WTC11 (cell line): ENCODE data around the gene EGFL8. TPM values are rescaled to one million over a fixed set of nuclear protein-coding genes. Genes with fewer than 3 reads are reported as not detected.

ENCODE experiments used
- ATAC-seq: fragments of 200-7000 bp; cut with Tn5 transposase; 2 replicates; pipeline ENCODE4 v1.10.0; 2021; ENCODE audit warnings: mild to moderate bottlenecking, moderate library complexity
- CTCF ChIA-PET: fragments of 300-600 bp; sonication (Branson Sonifier 250); formaldehyde crosslinking; loops from one replicate; lab custom pipeline; 2021; ENCODE audit warnings: antibody characterized with exemption; lab: Charles Lee
- POLR2A ChIA-PET: fragments of 350-600 bp; sonication (Branson Sonifier 250); formaldehyde crosslinking; loops from one replicate; lab custom pipeline; 2021; ENCODE audit warnings: antibody characterized with exemption; lab: Charles Lee
- DNase-seq: peaks from one replicate; pipeline ENCODE4 v3.0.0; 2021; ENCODE audit warnings: low spot score
- H3K27ac Mint-ChIP-seq: 2 replicates; pipeline ENCODE4 v1.8.0; 2021; ENCODE audit warnings: mixed read lengths
- H3K27me3 Mint-ChIP-seq: 2 replicates; pipeline ENCODE4 v1.8.0; 2021; ENCODE audit warnings: low read depth, mild to moderate bottlenecking, moderate library complexity, mixed read lengths
- H3K36me3 Mint-ChIP-seq: 2 replicates; pipeline ENCODE4 v1.8.0; 2021; ENCODE audit warnings: mixed read lengths
- H3K4me1 Mint-ChIP-seq: 2 replicates; pipeline ENCODE4 v1.8.0; 2022; ENCODE audit warnings: mixed read lengths
- H3K4me3 Mint-ChIP-seq: 2 replicates; pipeline ENCODE4 v1.8.0; 2021; ENCODE audit warnings: mild to moderate bottlenecking, moderate library complexity, mixed read lengths
- H3K9me3 Mint-ChIP-seq: 2 replicates; pipeline ENCODE4 v1.8.0; 2021; ENCODE audit warnings: mixed read lengths
- ESRRA ChIP-seq: sonication (generic); formaldehyde crosslinking; IDR thresholded peaks from 2 replicates; pipeline ENCODE4 v1.8.1; 2022; ENCODE audit warnings: mild to moderate bottlenecking, missing genetic modification reagents, borderline replicate concordance
- JAZF1 ChIP-seq: fragments of 250-450 bp; sonication (Bioruptor Pico); IDR thresholded peaks from 2 replicates; pipeline ENCODE4 v1.9.0; 2021; ENCODE audit warnings: moderate library complexity, mild to moderate bottlenecking, inconsistent platforms
- JUN ChIP-seq: sonication (generic); formaldehyde crosslinking; IDR thresholded peaks from 2 replicates; pipeline ENCODE4 v1.8.0; 2023; ENCODE audit warnings: mild to moderate bottlenecking, missing genetic modification reagents
- NR2C2 ChIP-seq: sonication (generic); formaldehyde crosslinking; IDR thresholded peaks from 2 replicates; pipeline ENCODE4 v1.8.0; 2022; ENCODE audit warnings: mild to moderate bottlenecking, missing genetic modification reagents
- OVOL2 ChIP-seq: fragments of 250-450 bp; sonication (Bioruptor Pico); IDR thresholded peaks from 2 replicates; pipeline ENCODE4 v1.9.0; 2021; ENCODE audit warnings: mild to moderate bottlenecking, borderline replicate concordance
- ZNF263 ChIP-seq: sonication (generic); formaldehyde crosslinking; IDR thresholded peaks from 2 replicates; pipeline ENCODE4 v1.8.1; 2022; ENCODE audit warnings: low read depth, mild to moderate bottlenecking, moderate library complexity, missing genetic modification reagents
- ZNF317 ChIP-seq: sonication (generic); formaldehyde crosslinking; IDR thresholded peaks from 2 replicates; pipeline ENCODE4 v1.8.1; 2023; ENCODE audit warnings: low read depth, mild to moderate bottlenecking, moderate library complexity, missing genetic modification reagents, borderline replicate concordance
- total RNA-seq: library from RNA; stranded (reverse); gene quantifications from 3 replicates; pipeline ENCODE4 v1.2.3, GENCODE V29; 2021
- TF ChIP-seq, protein P1 (sequence below): fragments of 250-450 bp; sonication (Bioruptor Pico); IDR thresholded peaks from 2 replicates; pipeline ENCODE4 v1.9.0; 2021; ENCODE audit warnings: mild to moderate bottlenecking, borderline replicate concordance
- TF ChIP-seq, protein P2 (sequence below): sonication (generic); formaldehyde crosslinking; IDR thresholded peaks from 2 replicates; pipeline ENCODE4 v1.8.0; 2023; ENCODE audit warnings: missing genetic modification reagents, mild to moderate bottlenecking, borderline replicate concordance
- TF ChIP-seq, protein P3 (sequence below): sonication (generic); formaldehyde crosslinking; IDR thresholded peaks from 2 replicates; pipeline ENCODE4 v1.8.0; 2022; ENCODE audit warnings: mild to moderate bottlenecking, missing genetic modification reagents
- TF ChIP-seq, protein P4 (sequence below): sonication (generic); formaldehyde crosslinking; IDR thresholded peaks from 2 replicates; pipeline ENCODE4 v1.8.0; 2022; ENCODE audit warnings: mild to moderate bottlenecking, missing genetic modification reagents
- TF ChIP-seq, protein P5 (sequence below): sonication (generic); formaldehyde crosslinking; IDR thresholded peaks from 2 replicates; pipeline ENCODE4 v1.8.1; 2023; ENCODE audit warnings: mild to moderate bottlenecking, missing genetic modification reagents, borderline replicate concordance

EGFL8 gene
- total RNA-seq, 1 experiment from 2014 or later: 17.5 TPM

DNA sequence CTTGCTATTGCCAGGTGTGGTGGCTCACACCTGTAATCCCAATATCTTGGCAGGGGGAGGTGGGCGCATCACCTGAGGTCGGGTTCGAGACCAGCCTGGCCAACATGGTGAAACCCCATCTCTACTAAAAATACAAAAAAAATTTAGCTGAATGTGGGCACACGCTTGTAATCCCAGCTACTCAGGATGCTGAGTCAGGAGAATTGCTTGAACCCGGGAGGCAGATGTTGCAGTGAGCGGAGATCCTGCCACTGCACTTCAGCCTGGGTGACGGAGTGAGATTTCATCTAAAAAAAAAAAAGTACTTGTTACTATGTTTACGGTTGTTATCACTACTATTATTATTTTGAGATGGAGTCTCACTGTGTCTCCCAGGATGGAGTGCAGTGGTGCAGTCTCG lies 7.5 kb upstream of the EGFL8 start (continued):
- TF ChIP-seq, protein P1, sequence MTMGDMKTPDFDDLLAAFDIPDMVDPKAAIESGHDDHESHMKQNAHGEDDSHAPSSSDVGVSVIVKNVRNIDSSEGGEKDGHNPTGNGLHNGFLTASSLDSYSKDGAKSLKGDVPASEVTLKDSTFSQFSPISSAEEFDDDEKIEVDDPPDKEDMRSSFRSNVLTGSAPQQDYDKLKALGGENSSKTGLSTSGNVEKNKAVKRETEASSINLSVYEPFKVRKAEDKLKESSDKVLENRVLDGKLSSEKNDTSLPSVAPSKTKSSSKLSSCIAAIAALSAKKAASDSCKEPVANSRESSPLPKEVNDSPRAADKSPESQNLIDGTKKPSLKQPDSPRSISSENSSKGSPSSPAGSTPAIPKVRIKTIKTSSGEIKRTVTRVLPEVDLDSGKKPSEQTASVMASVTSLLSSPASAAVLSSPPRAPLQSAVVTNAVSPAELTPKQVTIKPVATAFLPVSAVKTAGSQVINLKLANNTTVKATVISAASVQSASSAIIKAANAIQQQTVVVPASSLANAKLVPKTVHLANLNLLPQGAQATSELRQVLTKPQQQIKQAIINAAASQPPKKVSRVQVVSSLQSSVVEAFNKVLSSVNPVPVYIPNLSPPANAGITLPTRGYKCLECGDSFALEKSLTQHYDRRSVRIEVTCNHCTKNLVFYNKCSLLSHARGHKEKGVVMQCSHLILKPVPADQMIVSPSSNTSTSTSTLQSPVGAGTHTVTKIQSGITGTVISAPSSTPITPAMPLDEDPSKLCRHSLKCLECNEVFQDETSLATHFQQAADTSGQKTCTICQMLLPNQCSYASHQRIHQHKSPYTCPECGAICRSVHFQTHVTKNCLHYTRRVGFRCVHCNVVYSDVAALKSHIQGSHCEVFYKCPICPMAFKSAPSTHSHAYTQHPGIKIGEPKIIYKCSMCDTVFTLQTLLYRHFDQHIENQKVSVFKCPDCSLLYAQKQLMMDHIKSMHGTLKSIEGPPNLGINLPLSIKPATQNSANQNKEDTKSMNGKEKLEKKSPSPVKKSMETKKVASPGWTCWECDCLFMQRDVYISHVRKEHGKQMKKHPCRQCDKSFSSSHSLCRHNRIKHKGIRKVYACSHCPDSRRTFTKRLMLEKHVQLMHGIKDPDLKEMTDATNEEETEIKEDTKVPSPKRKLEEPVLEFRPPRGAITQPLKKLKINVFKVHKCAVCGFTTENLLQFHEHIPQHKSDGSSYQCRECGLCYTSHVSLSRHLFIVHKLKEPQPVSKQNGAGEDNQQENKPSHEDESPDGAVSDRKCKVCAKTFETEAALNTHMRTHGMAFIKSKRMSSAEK (CRISPR knock-in tag): no peak
- TF ChIP-seq OVOL2 (no peak), ESRRA (CRISPR knock-in tag) (no peak), ZNF263 (CRISPR knock-in tag) (no peak)
- TF ChIP-seq, protein P2, sequence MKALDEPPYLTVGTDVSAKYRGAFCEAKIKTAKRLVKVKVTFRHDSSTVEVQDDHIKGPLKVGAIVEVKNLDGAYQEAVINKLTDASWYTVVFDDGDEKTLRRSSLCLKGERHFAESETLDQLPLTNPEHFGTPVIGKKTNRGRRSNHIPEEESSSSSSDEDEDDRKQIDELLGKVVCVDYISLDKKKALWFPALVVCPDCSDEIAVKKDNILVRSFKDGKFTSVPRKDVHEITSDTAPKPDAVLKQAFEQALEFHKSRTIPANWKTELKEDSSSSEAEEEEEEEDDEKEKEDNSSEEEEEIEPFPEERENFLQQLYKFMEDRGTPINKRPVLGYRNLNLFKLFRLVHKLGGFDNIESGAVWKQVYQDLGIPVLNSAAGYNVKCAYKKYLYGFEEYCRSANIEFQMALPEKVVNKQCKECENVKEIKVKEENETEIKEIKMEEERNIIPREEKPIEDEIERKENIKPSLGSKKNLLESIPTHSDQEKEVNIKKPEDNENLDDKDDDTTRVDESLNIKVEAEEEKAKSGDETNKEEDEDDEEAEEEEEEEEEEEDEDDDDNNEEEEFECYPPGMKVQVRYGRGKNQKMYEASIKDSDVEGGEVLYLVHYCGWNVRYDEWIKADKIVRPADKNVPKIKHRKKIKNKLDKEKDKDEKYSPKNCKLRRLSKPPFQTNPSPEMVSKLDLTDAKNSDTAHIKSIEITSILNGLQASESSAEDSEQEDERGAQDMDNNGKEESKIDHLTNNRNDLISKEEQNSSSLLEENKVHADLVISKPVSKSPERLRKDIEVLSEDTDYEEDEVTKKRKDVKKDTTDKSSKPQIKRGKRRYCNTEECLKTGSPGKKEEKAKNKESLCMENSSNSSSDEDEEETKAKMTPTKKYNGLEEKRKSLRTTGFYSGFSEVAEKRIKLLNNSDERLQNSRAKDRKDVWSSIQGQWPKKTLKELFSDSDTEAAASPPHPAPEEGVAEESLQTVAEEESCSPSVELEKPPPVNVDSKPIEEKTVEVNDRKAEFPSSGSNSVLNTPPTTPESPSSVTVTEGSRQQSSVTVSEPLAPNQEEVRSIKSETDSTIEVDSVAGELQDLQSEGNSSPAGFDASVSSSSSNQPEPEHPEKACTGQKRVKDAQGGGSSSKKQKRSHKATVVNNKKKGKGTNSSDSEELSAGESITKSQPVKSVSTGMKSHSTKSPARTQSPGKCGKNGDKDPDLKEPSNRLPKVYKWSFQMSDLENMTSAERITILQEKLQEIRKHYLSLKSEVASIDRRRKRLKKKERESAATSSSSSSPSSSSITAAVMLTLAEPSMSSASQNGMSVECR: no peak
- TF ChIP-seq, protein P3, sequence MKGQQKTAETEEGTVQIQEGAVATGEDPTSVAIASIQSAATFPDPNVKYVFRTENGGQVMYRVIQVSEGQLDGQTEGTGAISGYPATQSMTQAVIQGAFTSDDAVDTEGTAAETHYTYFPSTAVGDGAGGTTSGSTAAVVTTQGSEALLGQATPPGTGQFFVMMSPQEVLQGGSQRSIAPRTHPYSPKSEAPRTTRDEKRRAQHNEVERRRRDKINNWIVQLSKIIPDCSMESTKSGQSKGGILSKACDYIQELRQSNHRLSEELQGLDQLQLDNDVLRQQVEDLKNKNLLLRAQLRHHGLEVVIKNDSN: no peak

DNA sequence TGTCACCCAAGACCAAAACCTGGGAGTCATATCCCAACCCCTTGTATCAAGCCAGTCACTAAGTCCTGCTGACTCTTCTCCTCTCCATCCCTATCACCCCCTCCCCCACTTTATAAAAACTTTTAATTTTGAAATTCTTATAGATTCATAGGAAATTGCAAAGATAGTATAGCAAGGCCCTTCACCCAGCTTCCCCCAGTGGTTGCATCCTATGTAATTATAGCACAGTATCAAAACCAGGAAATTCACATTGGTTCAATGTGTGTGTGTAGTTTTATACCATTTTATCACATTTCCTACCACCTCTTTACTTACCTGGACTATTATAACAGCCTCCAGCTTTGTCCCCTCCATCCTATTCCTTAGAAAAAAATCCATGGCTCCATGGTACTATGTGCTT lies 6.3 kb upstream of the EGFL8 start:
- no peak overlapping the region for H3K4me3 Mint-ChIP-seq
- no peak overlapping the region for H3K27ac Mint-ChIP-seq
- H3K36me3 Mint-ChIP-seq: peaks cover 34% of the 10 kb centered on the region
- ATAC-seq (no peak), DNase-seq (no peak)
- no peaks in the 10 kb centered on the region for H3K9me3 Mint-ChIP-seq
- TF ChIP-seq, protein P4, sequence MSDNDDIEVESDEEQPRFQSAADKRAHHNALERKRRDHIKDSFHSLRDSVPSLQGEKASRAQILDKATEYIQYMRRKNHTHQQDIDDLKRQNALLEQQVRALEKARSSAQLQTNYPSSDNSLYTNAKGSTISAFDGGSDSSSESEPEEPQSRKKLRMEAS (CRISPR knock-in tag): no peak
- TF ChIP-seq JAZF1 (no peak), NR2C2 (no peak), JUN (CRISPR knock-in tag) (no peak), ZNF317 (no peak), ESRRA (CRISPR knock-in tag) (no peak)
- TF ChIP-seq, protein P5, sequence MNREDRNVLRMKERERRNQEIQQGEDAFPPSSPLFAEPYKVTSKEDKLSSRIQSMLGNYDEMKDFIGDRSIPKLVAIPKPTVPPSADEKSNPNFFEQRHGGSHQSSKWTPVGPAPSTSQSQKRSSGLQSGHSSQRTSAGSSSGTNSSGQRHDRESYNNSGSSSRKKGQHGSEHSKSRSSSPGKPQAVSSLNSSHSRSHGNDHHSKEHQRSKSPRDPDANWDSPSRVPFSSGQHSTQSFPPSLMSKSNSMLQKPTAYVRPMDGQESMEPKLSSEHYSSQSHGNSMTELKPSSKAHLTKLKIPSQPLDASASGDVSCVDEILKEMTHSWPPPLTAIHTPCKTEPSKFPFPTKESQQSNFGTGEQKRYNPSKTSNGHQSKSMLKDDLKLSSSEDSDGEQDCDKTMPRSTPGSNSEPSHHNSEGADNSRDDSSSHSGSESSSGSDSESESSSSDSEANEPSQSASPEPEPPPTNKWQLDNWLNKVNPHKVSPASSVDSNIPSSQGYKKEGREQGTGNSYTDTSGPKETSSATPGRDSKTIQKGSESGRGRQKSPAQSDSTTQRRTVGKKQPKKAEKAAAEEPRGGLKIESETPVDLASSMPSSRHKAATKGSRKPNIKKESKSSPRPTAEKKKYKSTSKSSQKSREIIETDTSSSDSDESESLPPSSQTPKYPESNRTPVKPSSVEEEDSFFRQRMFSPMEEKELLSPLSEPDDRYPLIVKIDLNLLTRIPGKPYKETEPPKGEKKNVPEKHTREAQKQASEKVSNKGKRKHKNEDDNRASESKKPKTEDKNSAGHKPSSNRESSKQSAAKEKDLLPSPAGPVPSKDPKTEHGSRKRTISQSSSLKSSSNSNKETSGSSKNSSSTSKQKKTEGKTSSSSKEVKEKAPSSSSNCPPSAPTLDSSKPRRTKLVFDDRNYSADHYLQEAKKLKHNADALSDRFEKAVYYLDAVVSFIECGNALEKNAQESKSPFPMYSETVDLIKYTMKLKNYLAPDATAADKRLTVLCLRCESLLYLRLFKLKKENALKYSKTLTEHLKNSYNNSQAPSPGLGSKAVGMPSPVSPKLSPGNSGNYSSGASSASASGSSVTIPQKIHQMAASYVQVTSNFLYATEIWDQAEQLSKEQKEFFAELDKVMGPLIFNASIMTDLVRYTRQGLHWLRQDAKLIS (CRISPR knock-in tag): no peak
- TF ChIP-seq, protein P2: no peak
- H3K4me1 Mint-ChIP-seq: peaks cover 7% of the 10 kb centered on the region
- ChIA-PET CTCF (interaction anchor here (1.4 kb wide), 1 partner anchor 9 kb away, joined by 3 read pairs; no protein-coding TSS in a partner anchor), POLR2A (no interaction called here)
- peaks cover under 1% of the 10 kb centered on the region for H3K27me3 Mint-ChIP-seq
